Fibroblast of mammary gland (primary cell): ENCODE measurements around the gene PIGR.
A peak's percentile ranks its signal among the peaks of the same experiment; 100 is the strongest.

Experiments used
- DNase-seq: peaks from one replicate; pipeline ENCODE4 v3.0.0-alpha.2; 2010; ENCODE audit warnings: low read depth
- H3K4me3 ChIP-seq: 2 replicates; pipeline ENCODE4 v1.5.1; 2011; ENCODE audit warnings: low read depth, mild to moderate bottlenecking, low read length, moderate library complexity; ENCODE audit not compliant: control insufficient read depth
- TF ChIP-seq, protein P1 (sequence below): conservative IDR thresholded peaks from 2 replicates; pipeline ENCODE4 v1.5.1; 2011; ENCODE audit warnings: low read depth, low read length, inconsistent platforms; ENCODE audit not compliant: control insufficient read depth, insufficient read depth

The PIGR gene

DNA sequence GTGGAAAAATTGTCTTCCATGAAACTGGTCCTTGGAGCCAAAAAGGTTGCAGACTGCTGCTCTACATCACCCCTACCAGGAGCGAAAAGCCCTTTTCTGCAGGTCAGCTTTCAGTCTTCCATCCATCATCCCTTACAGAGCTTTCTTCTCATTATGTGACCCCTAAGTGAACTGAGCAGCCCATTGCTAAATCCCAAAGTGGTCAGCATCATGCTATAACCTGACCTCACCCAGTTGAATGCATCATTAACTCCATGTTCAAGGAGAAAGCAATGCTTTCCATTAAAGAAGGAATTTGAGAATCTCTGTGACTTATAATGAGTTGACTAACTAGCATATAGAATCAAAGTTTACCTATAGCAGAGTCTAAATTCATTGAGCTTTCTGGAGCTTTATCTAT, 59.4 kb downstream of the PIGR start:
- TF ChIP-seq, protein P1, sequence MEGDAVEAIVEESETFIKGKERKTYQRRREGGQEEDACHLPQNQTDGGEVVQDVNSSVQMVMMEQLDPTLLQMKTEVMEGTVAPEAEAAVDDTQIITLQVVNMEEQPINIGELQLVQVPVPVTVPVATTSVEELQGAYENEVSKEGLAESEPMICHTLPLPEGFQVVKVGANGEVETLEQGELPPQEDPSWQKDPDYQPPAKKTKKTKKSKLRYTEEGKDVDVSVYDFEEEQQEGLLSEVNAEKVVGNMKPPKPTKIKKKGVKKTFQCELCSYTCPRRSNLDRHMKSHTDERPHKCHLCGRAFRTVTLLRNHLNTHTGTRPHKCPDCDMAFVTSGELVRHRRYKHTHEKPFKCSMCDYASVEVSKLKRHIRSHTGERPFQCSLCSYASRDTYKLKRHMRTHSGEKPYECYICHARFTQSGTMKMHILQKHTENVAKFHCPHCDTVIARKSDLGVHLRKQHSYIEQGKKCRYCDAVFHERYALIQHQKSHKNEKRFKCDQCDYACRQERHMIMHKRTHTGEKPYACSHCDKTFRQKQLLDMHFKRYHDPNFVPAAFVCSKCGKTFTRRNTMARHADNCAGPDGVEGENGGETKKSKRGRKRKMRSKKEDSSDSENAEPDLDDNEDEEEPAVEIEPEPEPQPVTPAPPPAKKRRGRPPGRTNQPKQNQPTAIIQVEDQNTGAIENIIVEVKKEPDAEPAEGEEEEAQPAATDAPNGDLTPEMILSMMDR: no peak
- DNase-seq: no peak
- H3K4me3 ChIP-seq: no peak overlapping the region

DNA sequence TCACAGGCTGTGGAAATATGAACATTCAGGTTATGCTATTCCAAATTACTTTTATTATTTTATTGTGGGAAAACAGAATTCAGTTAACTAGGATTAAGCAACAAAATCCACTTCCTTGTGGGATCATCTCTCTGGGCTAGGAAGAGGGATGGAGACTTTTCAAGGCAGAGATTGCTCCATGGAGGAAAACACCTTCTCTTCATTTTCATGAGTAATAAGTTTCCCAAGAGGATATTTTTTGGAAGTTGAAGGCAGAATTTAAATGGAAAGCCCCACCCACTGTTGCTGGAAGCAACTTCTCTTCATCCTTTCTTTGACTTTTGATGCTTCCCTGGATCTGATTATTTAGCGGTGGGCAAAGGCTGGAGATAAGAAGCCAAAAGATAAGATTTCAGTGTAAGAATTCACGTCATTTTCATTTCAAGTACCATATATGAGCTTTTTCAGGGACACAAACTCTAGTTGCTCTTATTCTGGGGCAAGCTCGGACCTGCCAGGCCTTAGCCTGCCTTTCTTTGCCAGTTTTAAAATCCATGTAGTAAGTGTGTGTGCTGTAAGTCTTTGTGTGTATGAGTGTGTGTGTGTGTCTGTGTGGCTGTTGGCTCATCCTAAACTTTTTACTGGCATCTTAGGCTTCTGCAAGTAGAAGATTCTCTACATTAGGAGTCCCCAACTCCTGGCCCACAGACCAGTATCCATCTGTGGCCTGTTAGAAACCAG, 60.8 kb downstream of the PIGR start:
- no peak overlapping the region for H3K4me3 ChIP-seq
- TF ChIP-seq, protein P1: no peak
- peak; percentile 53 for DNase-seq

DNA sequence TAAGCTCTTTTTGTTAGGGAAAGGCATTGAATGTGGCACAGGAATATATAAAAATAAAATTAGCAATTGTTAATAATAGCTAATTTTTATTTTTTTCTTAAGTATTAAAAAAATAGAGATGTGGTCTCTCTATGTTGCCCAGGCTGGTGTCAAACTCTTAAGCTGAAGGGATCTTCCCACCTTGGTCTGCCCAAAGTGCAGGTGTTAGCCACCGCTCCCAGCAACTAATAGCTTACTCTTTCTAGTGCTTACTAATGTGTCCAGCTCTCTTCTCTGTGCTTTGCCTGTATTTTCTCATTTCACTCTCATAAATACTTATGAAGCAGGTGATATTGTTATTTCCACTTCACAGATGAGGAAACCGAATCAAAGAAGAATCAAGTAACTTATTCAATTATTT, 62.4 kb downstream of the PIGR start:
- TF ChIP-seq, protein P1: no peak
- DNase-seq: no peak
- H3K4me3 ChIP-seq: no peak overlapping the region

DNA sequence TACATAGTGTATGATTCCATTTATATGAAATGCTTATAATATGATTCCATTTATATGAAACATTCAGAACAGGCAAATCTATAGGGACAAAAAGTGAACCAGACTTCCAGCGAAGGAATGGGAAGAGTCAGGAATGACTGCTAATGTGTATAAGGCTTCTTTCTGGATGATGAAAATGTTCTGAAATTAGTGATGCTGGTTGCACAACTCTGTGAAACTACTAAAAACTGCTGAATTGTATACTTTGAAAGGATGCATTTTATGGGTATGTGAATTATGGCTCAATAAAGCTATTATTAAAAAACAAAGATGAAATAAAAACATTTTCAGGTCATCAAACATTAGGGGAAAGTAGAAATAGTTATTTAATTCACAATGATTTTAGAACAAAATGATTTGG, 63.1 kb downstream of the PIGR start:
- DNase-seq: no peak
- H3K4me3 ChIP-seq: no peak overlapping the region
- TF ChIP-seq, protein P1: no peak

DNA sequence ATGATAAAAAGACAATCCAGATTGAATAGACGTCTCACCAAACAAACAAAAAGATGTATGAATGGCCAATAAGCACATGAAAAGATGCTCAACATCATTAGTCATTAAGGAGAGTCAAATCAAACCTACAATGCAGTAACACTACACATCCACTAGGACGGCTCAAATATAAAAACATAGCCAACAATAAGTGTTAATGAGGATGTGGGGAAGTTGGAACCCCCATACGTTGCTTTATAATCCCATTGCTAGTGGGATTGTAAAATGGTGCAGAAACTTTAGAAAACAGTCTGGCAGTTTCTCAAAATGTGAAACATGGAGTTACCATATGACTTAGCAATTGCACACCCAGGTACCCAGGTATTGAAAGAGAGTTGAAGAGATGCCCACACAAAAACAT, 63.7 kb downstream of the PIGR start:
- H3K4me3 ChIP-seq: no peak overlapping the region
- TF ChIP-seq, protein P1: peak; percentile 9
- DNase-seq: no peak

DNA sequence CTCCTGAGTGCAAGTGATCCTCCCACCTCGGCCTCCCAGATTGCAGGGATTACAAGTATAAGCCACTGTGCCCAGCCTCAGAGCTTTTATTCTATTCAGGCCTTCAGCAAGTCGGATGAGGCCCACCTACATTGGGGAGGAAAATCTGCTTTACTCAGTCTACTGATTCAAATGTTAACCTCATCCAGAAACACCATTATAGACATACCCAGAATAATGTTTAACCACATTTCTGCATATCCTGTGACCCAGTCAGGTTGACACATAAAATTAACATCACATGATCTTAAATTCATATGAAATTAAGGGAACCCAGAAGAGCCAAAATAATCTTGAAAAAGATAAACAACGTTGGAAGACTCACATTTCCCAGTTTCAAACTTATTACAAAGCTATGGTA, 66.0 kb downstream of the PIGR start:
- DNase-seq: no peak
- no peak overlapping the region for H3K4me3 ChIP-seq
- TF ChIP-seq, protein P1: no peak
